ENCODE data around the gene WSCD2. TPM values are rescaled to one million over a fixed set of nuclear protein-coding genes. Genes with fewer than 3 reads are reported as not detected.

WSCD2 gene
- total RNA-seq, 3 donors from 2014 or later, result 0.33 to 0.48 (median 0.44) TPM

DNA sequence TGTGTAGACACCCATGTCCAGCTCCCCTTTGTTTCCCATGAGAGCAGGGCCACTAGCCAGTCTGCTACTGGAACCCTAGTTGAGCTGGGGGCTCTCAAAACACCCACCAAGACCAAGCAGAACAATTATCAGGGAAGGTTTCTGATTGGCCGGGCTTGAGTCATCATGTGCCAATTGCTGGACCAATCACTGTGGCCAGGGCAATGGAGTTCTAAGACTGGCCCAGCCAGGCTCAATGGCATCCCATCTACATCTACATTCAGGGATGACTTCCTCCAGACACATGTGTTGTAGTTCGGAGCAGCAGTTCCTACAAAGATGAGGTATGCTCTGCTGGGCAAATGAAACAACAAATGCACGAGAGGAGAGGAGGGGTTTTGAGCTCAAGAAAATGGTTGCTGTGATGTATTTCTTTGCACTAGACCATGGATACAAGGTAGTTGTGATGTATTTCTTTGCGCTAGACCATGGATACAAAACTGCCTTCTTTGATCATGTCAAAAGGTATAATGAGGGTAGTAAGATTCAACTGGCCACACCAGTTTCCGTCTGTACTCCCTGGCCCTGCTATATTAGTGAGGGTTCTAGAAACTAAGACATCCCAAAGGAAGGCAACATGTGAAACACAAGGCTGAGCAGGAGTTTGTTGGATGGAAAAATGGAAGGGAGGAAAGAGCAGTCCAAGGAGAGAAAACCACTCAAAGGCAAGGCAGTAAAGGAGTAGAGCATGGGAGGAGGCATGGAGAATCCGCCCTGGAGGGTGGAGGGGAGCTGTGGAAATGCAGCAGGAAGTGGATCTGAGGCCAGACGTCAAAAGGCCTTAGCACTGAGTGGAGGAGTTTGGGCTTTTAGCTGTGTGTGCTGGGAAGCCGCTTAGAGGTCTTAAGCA is 8.9 kb upstream of the WSCD2 start:
- intact Hi-C loops (cut with DNase I; ENCODE audit: low total_unique reads), result no loop called here

DNA sequence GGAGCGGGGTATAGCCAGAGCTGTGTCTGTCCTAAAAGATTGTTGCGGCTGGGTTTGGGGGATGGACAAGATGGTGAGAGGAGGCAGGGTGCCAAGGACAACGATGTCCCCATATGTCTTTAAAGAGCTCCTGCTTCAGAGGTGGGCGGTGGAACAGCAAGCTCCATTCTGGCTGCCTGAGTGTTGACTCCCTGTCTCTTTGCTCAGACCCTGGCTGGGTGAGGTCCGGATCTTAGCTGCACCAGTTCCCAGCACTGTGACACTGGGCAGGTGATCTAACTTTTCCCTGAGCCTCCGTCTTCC is 8.3 kb upstream of the WSCD2 start:
- Histone ChIP-seq H3K4me3 (no peak overlapping the region), H3K27ac (no peak overlapping the region), H3K27me3 (no peaks in the 10 kb centered on the region), H3K9me3 (no peaks in the 10 kb centered on the region), H3K4me1 (no peaks in the 10 kb centered on the region), H3K36me3 (no peaks in the 10 kb centered on the region)
- no peak for DNase-seq (ENCODE audit: low spot score in 2 of 2)
- TF ChIP-seq CTCF (IDR thresholded peaks at IDR 0.05) (no peak), POLR2A (IDR thresholded peaks at IDR 0.05) (no peak), POLR2AphosphoS5 (IDR thresholded peaks at IDR 0.05) (no peak)
- intact Hi-C loops (cut with DNase I; ENCODE audit: low total_unique reads), result no loop called here

More for the DNA sequence above, 8.9 kb upstream of the WSCD2 start:
- Histone ChIP-seq H3K4me3 (no peak overlapping the region), H3K27ac (no peak overlapping the region), H3K27me3 (no peaks in the 10 kb centered on the region), H3K9me3 (no peaks in the 10 kb centered on the region), H3K36me3 (no peaks in the 10 kb centered on the region), H3K4me1 (no peaks in the 10 kb centered on the region)
- TF ChIP-seq POLR2AphosphoS5 (IDR thresholded peaks at IDR 0.05) (no peak), POLR2A (IDR thresholded peaks at IDR 0.05) (no peak), CTCF (IDR thresholded peaks at IDR 0.05) (no peak)
- DNase-seq (ENCODE audit: low spot score in 2 of 2), result no peak

- Histone ChIP-seq H3K4me3 (no peak overlapping the region), H3K9me3 (no peaks in the 10 kb centered on the region)
- intact Hi-C loops (cut with DNase I; ENCODE audit: low total_unique reads), result no loop called here
Measured at GRCh38 chr12:108121320-108121719, 7.8 kb upstream of the WSCD2 start.

DNA sequence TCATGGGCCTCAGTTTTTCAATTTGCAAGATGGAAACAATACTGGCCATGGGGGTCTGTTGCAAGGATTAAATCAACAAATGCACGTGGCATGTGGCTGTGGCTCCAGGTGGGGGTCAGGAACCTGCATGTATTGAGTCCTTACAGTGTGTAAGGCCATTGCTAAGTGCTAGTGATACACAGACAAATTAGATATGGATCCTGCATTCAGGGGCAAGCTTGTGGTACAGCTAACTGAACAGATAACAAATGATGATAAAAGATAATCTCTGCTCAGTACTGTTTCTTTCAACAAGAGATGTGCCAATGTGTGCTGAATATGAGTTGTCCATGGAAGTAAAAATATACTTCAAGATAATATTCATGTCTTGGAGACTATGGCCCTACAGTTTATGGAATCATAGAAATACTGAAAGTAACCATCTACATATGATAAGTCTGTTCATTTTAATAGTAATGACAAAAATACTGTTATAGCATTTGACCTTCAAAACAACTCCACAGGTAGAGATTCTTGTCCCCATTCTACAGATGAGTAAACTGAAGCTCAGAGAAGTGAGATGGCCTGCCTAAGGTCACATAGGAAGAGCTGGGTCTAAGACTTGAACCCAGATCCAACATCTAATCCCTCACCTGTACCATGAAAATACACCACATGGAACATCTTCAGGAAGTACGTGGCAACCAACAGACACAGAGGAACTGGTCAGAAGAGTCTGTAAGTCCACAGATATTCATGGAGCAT is 7.2 kb upstream of the WSCD2 start:
- intact Hi-C loops (cut with DNase I; ENCODE audit: low total_unique reads), result no loop called here
- no peaks in the 10 kb centered on the region for H3K9me3 ChIP-seq
- H3K27me3 ChIP-seq, result no peaks in the 10 kb centered on the region
- no peaks in the 10 kb centered on the region for H3K36me3 ChIP-seq
- no peak overlapping the region for H3K27ac ChIP-seq
- no peaks in the 10 kb centered on the region for H3K4me1 ChIP-seq
- no peak for TF ChIP-seq POLR2AphosphoS5 (IDR thresholded peaks at IDR 0.05)
- no peak for TF ChIP-seq POLR2A (IDR thresholded peaks at IDR 0.05)
- no peak for TF ChIP-seq CTCF (IDR thresholded peaks at IDR 0.05)
- no peak for DNase-seq (ENCODE audit: low spot score in 2 of 2)
- H3K4me3 ChIP-seq, result no peak overlapping the region

More at GRCh38 chr12:108121320-108121719, 7.8 kb upstream of the WSCD2 start:
- Histone ChIP-seq H3K27me3 (no peaks in the 10 kb centered on the region), H3K4me1 (no peaks in the 10 kb centered on the region), H3K36me3 (no peaks in the 10 kb centered on the region), H3K27ac (no peak overlapping the region)
- no peak for DNase-seq (ENCODE audit: low spot score in 2 of 2)
- no peak for TF ChIP-seq POLR2AphosphoS5 (IDR thresholded peaks at IDR 0.05)
- no peak for TF ChIP-seq CTCF (IDR thresholded peaks at IDR 0.05)
- TF ChIP-seq POLR2A (IDR thresholded peaks at IDR 0.05), result no peak

- no peak overlapping the region for H3K4me3 ChIP-seq
- H3K4me1 ChIP-seq, result no peaks in the 10 kb centered on the region
- no peak overlapping the region for H3K27ac ChIP-seq
- H3K9me3 ChIP-seq, result no peaks in the 10 kb centered on the region
- intact Hi-C loops (cut with DNase I; ENCODE audit: low total_unique reads), result no loop called here
- no peaks in the 10 kb centered on the region for H3K36me3 ChIP-seq
- DNase-seq (ENCODE audit: low spot score in 2 of 2), result no peak
- no peak for TF ChIP-seq POLR2AphosphoS5 (IDR thresholded peaks at IDR 0.05)
- no peak for TF ChIP-seq CTCF (IDR thresholded peaks at IDR 0.05)
- TF ChIP-seq POLR2A (IDR thresholded peaks at IDR 0.05), result no peak
- no peaks in the 10 kb centered on the region for H3K27me3 ChIP-seq
Measured at GRCh38 chr12:108122644-108123043, 6.4 kb upstream of the WSCD2 start.

Measured in breast epithelium (tissue), 4 donors.